Lung (tissue), 12 donors: ENCODE measurements around the gene NOTO. TPM values are rescaled to one million over a fixed set of nuclear protein-coding genes. Genes with fewer than 3 reads are reported as not detected.

Experiments
- ATAC-seq: fragments of 200-7000 bp; cut with Tn5 transposase; one replicate; pipeline ENCODE4 v1.9.1; 2020; ENCODE audit warnings: moderate number of reproducible peaks; ENCODE audit not compliant: insufficient read depth, low FRiP score
- DNase-seq, 3 donors: peaks; one replicate each; pipeline ENCODE4 v3.0.0-alpha.2; 2013 to 2017
- H3K27ac ChIP-seq, 2 donors: one replicate each; pipeline ENCODE4 v1.5.1; 2013; ENCODE audit warnings: mild to moderate bottlenecking in 2 of 2, moderate library complexity in 2 of 2, control low read depth in 1 of 2, inconsistent platforms in 1 of 2, low read depth in 1 of 2, low read length in 1 of 2
- H3K27me3 ChIP-seq, 3 donors: one replicate each; pipeline ENCODE4 v1.5.1; 2013; ENCODE audit warnings: low read length in 2 of 3; ENCODE audit not compliant: control insufficient read depth in 3 of 3, insufficient read depth in 3 of 3
- H3K36me3 ChIP-seq, 4 donors: one replicate each; pipeline ENCODE4 v1.5.1; 2013; ENCODE audit warnings: low read length in 4 of 4, mild to moderate bottlenecking in 1 of 4, moderate library complexity in 1 of 4; ENCODE audit not compliant: control insufficient read depth in 4 of 4, insufficient read depth in 4 of 4
- H3K4me1 ChIP-seq, 5 donors: one replicate each; pipeline ENCODE4 v1.5.1; 2013; ENCODE audit warnings: low read length in 5 of 5, mild to moderate bottlenecking in 2 of 5, moderate library complexity in 1 of 5; ENCODE audit not compliant: control insufficient read depth in 5 of 5, insufficient read depth in 5 of 5
- H3K4me3 ChIP-seq: one replicate; pipeline ENCODE4 v1.5.1; 2013; ENCODE audit warnings: mild to moderate bottlenecking, control low read depth, moderate library complexity
- H3K9ac ChIP-seq, 2 donors: one replicate each; pipeline ENCODE4 v1.5.1; 2013; ENCODE audit warnings: low read length in 2 of 2, control low read depth in 1 of 2; ENCODE audit not compliant: insufficient read depth in 1 of 2
- H3K9me3 ChIP-seq, 4 donors: one replicate each; pipeline ENCODE4 v1.5.1; 2013; ENCODE audit warnings: low read length in 3 of 4, mild to moderate bottlenecking in 1 of 4, moderate library complexity in 1 of 4; ENCODE audit not compliant: control insufficient read depth in 4 of 4, insufficient read depth in 3 of 4
- WGBS, 2 donors: extraction: QIAGEN DNeasy Blood & Tissue Kit; methylation state at CpG; one replicate each; pipeline ENCODE4 v1.1.7; 2013; 5-methylcytosine and 5-hydroxymethylcytosine counted together
- polyA plus RNA-seq, 2 donors: library from polyadenylated mRNA; stranded (reverse); fragments of 200-250 nt; gene quantifications; one replicate each; pipeline ENCODE4 v1.2.1, GENCODE V29; 2013
- total RNA-seq, 2 donors: library from RNA; depleted of rRNA in 1 of 2; stranded (reverse); fragments of >200 nt in 1 of 2; gene quantifications; one replicate each; pipeline ENCODE4 v1.2.1, GENCODE V29; 2014 to 2021
- TF ChIP-seq, protein P1 (sequence below): IDR thresholded peaks from 2 replicates; pipeline ENCODE4 v1.5.1; 2012; ENCODE audit warnings: mild to moderate bottlenecking; ENCODE audit errors: control extremely low read depth, extremely low read depth
- donor health status: control.
- donor health status: control.
- donor health status: Bipolar disorder and iron deficiency.
- donor health status: healthy.
- donor health status: DM: yes; HTN: yes; CAD: no.

NOTO gene
- total and polyA plus RNA-seq, 4 donors: not detected

DNA sequence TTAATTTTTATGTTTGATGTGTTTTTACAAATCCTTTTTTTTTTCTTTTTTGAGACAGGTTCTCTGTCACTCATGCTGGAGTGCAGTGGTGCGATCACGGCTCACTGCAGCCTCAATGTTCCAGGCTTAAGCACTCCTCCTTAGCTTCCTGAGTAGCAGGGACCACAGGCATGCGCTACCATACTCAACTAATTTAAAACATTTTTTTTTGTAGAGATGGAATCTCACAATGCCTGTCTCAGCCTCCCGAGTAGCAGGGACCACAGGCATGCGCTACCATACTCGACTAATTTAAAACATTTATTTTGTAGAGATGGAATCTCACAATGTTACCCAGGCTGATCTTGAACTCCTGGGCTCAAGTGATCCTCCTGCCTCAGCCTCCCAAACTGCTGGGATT lies 3.2 kb downstream of the NOTO start:
- H3K36me3 ChIP-seq: no peaks in the 10 kb centered on the region
- peaks cover 3 to 31% (median 28%) of the 10 kb centered on the region in 3 donors for H3K27me3 ChIP-seq
- no peak overlapping the region for H3K27ac ChIP-seq
- ATAC-seq (no peak), DNase-seq (no peak)
- H3K9me3 ChIP-seq: no peaks in the 10 kb centered on the region
- H3K4me3 ChIP-seq: no peak overlapping the region
- peaks cover 0 to 14% (median 0%) of the 10 kb centered on the region in 5 donors for H3K4me1 ChIP-seq
- no peak overlapping the region for H3K9ac ChIP-seq
- 80 to 88% methylated on average over 6 of the region's 6 CpGs for WGBS, 2 donors
- TF ChIP-seq, protein P1, sequence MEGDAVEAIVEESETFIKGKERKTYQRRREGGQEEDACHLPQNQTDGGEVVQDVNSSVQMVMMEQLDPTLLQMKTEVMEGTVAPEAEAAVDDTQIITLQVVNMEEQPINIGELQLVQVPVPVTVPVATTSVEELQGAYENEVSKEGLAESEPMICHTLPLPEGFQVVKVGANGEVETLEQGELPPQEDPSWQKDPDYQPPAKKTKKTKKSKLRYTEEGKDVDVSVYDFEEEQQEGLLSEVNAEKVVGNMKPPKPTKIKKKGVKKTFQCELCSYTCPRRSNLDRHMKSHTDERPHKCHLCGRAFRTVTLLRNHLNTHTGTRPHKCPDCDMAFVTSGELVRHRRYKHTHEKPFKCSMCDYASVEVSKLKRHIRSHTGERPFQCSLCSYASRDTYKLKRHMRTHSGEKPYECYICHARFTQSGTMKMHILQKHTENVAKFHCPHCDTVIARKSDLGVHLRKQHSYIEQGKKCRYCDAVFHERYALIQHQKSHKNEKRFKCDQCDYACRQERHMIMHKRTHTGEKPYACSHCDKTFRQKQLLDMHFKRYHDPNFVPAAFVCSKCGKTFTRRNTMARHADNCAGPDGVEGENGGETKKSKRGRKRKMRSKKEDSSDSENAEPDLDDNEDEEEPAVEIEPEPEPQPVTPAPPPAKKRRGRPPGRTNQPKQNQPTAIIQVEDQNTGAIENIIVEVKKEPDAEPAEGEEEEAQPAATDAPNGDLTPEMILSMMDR: no peak

DNA sequence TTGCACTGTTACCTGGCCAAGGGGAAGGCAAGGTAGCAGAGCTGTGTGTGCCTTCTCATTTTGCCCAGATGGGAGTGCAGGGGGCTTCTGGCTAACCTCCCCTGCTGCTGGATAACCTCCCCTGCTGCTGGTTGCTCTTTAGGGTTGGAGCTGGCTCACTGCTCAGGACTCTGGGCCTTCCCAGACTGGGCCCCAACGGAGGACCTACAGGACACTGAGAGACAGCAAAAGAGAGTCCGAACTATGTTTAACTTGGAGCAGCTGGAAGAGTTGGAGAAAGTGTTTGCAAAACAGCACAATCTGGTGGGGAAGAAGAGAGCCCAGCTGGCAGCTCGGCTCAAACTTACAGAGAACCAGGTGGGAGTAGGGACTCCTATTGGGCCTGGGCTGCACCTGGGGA lies 5.9 kb downstream of the NOTO start:
- Histone ChIP-seq H3K4me1 (peaks cover 0 to 3% (median 0%) of the 10 kb centered on the region in 5 donors), H3K9me3 (no peaks in the 10 kb centered on the region), H3K27ac (no peak overlapping the region), H3K27me3 (peaks cover 3 to 17% (median 16%) of the 10 kb centered on the region in 3 donors), H3K36me3 (no peaks in the 10 kb centered on the region), H3K4me3 (no peak overlapping the region), H3K9ac (no peak overlapping the region)
- WGBS, 2 donors: 78 to 91% methylated on average over 3 of the region's 3 CpGs
- no peak for ATAC-seq
- TF ChIP-seq, protein P1: no peak
- no peak for DNase-seq

DNA sequence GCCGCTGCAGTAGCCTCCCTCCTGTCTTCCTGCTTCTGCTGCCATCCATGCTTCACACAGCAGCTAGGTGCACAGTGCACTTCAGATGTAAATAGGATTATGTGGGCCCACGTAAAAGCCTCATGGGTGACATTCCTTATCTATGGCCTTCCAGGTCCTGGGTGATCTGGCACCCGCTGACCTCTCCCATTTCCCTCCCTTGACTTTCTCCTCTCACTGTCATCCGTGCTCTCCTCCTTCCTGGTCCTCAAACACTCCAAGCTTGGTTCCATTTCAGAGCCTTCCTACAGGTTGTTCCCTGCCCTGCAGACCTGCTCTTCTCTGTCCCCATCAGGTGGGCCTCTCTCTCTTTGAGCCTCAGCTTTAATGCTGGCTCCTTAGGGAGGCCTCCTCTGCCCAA lies 7.6 kb downstream of the NOTO start:
- H3K4me1 ChIP-seq: peaks cover 0 to 7% (median 0%) of the 10 kb centered on the region in 5 donors
- H3K9ac ChIP-seq: no peak overlapping the region
- H3K4me3 ChIP-seq: no peak overlapping the region
- DNase-seq (no peak), ATAC-seq (no peak)
- WGBS, 2 donors: 78 to 89% methylated on average over 4 of the region's 4 CpGs
- no peak overlapping the region for H3K27ac ChIP-seq
- TF ChIP-seq, protein P1: no peak
- H3K36me3 ChIP-seq: peaks cover 0 to 2% (median 0%) of the 10 kb centered on the region in 4 donors
- H3K27me3 ChIP-seq: peaks cover 0 to 5% (median 3%) of the 10 kb centered on the region in 3 donors
- H3K9me3 ChIP-seq: no peaks in the 10 kb centered on the region

DNA sequence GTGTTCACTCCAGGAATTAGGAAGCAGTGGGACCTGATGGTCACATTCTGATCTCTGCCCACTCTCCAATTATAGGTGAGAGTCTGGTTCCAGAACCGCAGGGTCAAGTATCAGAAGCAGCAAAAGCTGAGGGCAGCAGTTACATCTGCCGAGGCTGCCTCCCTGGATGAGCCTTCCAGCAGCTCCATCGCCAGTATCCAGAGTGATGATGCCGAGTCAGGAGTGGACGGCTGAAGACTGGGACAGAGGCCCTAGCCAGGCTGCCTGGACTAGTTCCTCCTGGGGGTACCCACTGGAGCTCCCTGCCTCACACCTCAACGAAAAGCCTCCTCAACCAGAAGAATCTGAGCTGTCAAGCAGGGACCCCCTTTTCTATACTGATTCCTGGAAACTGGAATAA lies 8.3 kb downstream of the NOTO start:
- ATAC-seq: no peak
- Histone ChIP-seq H3K4me3 (no peak overlapping the region), H3K27me3 (peaks cover 0 to 3% (median 0%) of the 10 kb centered on the region in 3 donors), H3K36me3 (peaks cover 0 to 2% (median 0%) of the 10 kb centered on the region in 4 donors), H3K4me1 (peaks cover 0 to 8% (median 0%) of the 10 kb centered on the region in 5 donors), H3K9ac (no peak overlapping the region), H3K27ac (no peak overlapping the region), H3K9me3 (no peaks in the 10 kb centered on the region)
- TF ChIP-seq, protein P1: no peak
- 90 to 92% methylated on average over 6 of the region's 6 CpGs for WGBS, 2 donors
- DNase-seq: no peak
